B cell (primary cell): ENCODE data around the gene ORAI1. TPM values are rescaled to one million over a fixed set of nuclear protein-coding genes. Genes with fewer than 3 reads are reported as not detected.

Experiments
- ATAC-seq: fragments of 200-7000 bp; cut with Tn5 transposase; one replicate; pipeline ENCODE4 v1.10.0; 2021; ENCODE audit warnings: low read depth, mild to moderate bottlenecking, moderate number of reproducible peaks, moderate library complexity
- CTCF ChIA-PET: fragments of 350-600 bp; sonication (Branson Sonifier 250); formaldehyde crosslinking; loops from one replicate; lab custom pipeline; 2021; ENCODE audit warnings: antibody characterized with exemption, inconsistent platforms; lab: Charles Lee
- POLR2A ChIA-PET: fragments of 350-600 bp; sonication (Branson Sonifier 250); formaldehyde crosslinking; loops from one replicate; lab custom pipeline; 2021; ENCODE audit warnings: antibody characterized with exemption; lab: Charles Lee
- DNase-seq: peaks from one replicate; pipeline ENCODE4 v3.0.0; 2013
- H2AFZ ChIP-seq: 2 replicates; pipeline ENCODE4 v1.6.1; 2012; ENCODE audit warnings: mild to moderate bottlenecking, low read depth, low read length; ENCODE audit not compliant: insufficient read depth, poor library complexity, severe bottlenecking
- H3K27ac ChIP-seq, 2 donors: 1 replicate in 1 of 2; 2 replicates in 1 of 2; pipeline ENCODE4 v1.5.1; 2012 to 2013; ENCODE audit warnings: low read length in 2 of 2, mild to moderate bottlenecking in 2 of 2, moderate library complexity in 1 of 2
- H3K27me3 ChIP-seq, 4 experiments: fragments of 200-600 bp in 1 of 4; sonication (generic) in 1 of 4; replicated peaks in 1 of 4; 1 replicate in 2 of 4; 2 replicates in 2 of 4; pipeline versions ENCODE4 v1.6.1 to v1.7.0; 2013 to 2016; ENCODE audit warnings: low read length in 3 of 4, mild to moderate bottlenecking in 2 of 4, mixed read lengths in 1 of 4, moderate library complexity in 1 of 4; ENCODE audit not compliant: insufficient read depth in 4 of 4, control insufficient read depth in 3 of 4; ENCODE audit errors: control extremely low read depth in 1 of 4
- H3K36me3 ChIP-seq, 2 experiments: replicated peaks in 1 of 2; 1 replicate in 1 of 2; 2 replicates in 1 of 2; pipeline versions ENCODE4 v1.6.1 to v1.7.1; 2013; ENCODE audit warnings: low read length in 1 of 2; ENCODE audit not compliant: insufficient read depth in 2 of 2, control insufficient read depth in 1 of 2; ENCODE audit errors: control extremely low read depth in 1 of 2, extremely low read depth in 1 of 2
- H3K4me1 ChIP-seq, 2 donors: fragments of 200-600 bp in 1 of 2; sonication (generic) in 1 of 2; 1 replicate in 1 of 2; 2 replicates in 1 of 2; pipeline versions ENCODE4 v1.5.1 to v1.6.1; 2013 to 2017; ENCODE audit warnings: low read length in 2 of 2; ENCODE audit not compliant: control insufficient read depth in 2 of 2, insufficient read depth in 2 of 2
- H3K4me2 ChIP-seq: replicated peaks from 2 replicates; pipeline ENCODE3; 2012; ENCODE audit warnings: mild to moderate bottlenecking, low read depth, low read length; ENCODE audit not compliant: poor library complexity, severe bottlenecking
- H3K4me3 ChIP-seq, 5 experiments: fragments of 200-600 bp in 1 of 5; sonication (generic) in 1 of 5; 1 replicate in 3 of 5; 2 replicates in 2 of 5; pipeline versions ENCODE4 v1.5.1 to v1.7.0; 2011 to 2016; ENCODE audit warnings: low read length in 4 of 5, mild to moderate bottlenecking in 4 of 5, low read depth in 2 of 5, control low read depth in 1 of 5, moderate library complexity in 1 of 5; ENCODE audit not compliant: insufficient read depth in 1 of 5; ENCODE audit errors: control extremely low read depth in 1 of 5, extremely low read depth in 1 of 5
- H3K79me2 ChIP-seq: fragments of 200-600 bp; sonication (generic); one replicate; pipeline ENCODE4 v1.6.0; 2016; ENCODE audit warnings: low read length; ENCODE audit not compliant: control insufficient read depth, insufficient read depth
- H3K9ac ChIP-seq: fragments of 200-600 bp; sonication (generic); 2 replicates; pipeline ENCODE4 v1.6.1; 2017; ENCODE audit warnings: mild to moderate bottlenecking, low read length, moderate library complexity
- H3K9me3 ChIP-seq, 3 donors: one replicate each; pipeline versions ENCODE4 v1.6.1 to v1.7.1; 2013; ENCODE audit warnings: low read length in 2 of 3; ENCODE audit not compliant: control insufficient read depth in 2 of 3, insufficient read depth in 1 of 3; ENCODE audit errors: control extremely low read depth in 1 of 3
- H4K20me1 ChIP-seq: 2 replicates; pipeline ENCODE4 v1.6.0; 2012; ENCODE audit warnings: mild to moderate bottlenecking, low read length; ENCODE audit not compliant: insufficient read depth, control insufficient read depth, poor library complexity, severe bottlenecking
- H3K27ac Mint-ChIP-seq: one replicate; pipeline ENCODE4 v1.8.0; 2021; ENCODE audit warnings: mixed read lengths
- H3K27me3 Mint-ChIP-seq: one replicate; pipeline ENCODE4 v1.8.0; 2021; ENCODE audit warnings: mixed read lengths
- H3K4me1 Mint-ChIP-seq: one replicate; pipeline ENCODE4 v1.8.0; 2021; ENCODE audit warnings: mixed read lengths
- H3K4me3 Mint-ChIP-seq: one replicate; pipeline ENCODE4 v1.8.0; 2021; ENCODE audit warnings: mixed read lengths
- H3K9me3 Mint-ChIP-seq: one replicate; pipeline ENCODE4 v1.8.0; 2022; ENCODE audit warnings: mixed read lengths; ENCODE audit not compliant: insufficient read depth
- EZH2 ChIP-seq: IDR thresholded peaks from 2 replicates; pipeline ENCODE4 v1.6.1; 2012; ENCODE audit warnings: borderline replicate concordance, low read depth, mild to moderate bottlenecking, moderate library complexity, low read length; ENCODE audit not compliant: insufficient read depth, poor library complexity, severe bottlenecking
- WGBS: methylation state at CpG from one replicate; pipeline ENCODE4 v1.1.5; 2013; ENCODE audit warnings: missing lambda C conversion rate; ENCODE audit not compliant: insufficient coverage; 5-methylcytosine and 5-hydroxymethylcytosine counted together
- intact Hi-C: fragments of 100-400 bp; cut with micrococcal nuclease; formaldehyde crosslinking; loops from one replicate; pipeline ENCODE4 v1.10.0; 2022
- polyA plus RNA-seq: library from polyadenylated mRNA; depleted of rRNA; stranded (reverse); fragments of >200 nt; gene quantifications from 2 replicates; pipeline ENCODE4 v1.2.3, GENCODE V29; 2012
- total RNA-seq, 2 donors: library from RNA; stranded (reverse); fragments of 120-200 nt in 1 of 2; gene quantifications; 1 replicate in 1 of 2; 2 replicates in 1 of 2; pipeline versions ENCODE4 v1.2.3 to v1.2.4, GENCODE V29; 2013 to 2022
- TF ChIP-seq, protein P1 (sequence below): fragments of 200-600 bp; IDR thresholded peaks from one replicate; pipeline ENCODE4 v1.8.0; 2022; ENCODE audit warnings: antibody characterized with exemption, mild to moderate bottlenecking

The ORAI1 gene
- total and polyA plus RNA-seq, 2 donors (not counting 1 experiment from before 2014, with no cell fraction given) = 43.2 to 66.0 TPM

GRCh38 chr12:121613462-121613861 is 12.9 kb upstream of the ORAI1 start:
- Histone ChIP-seq H3K27ac (no peak overlapping the region), H3K36me3 (no peaks in the 10 kb centered on the region), H4K20me1 (no peaks in the 10 kb centered on the region), H3K79me2 (no peaks in the 10 kb centered on the region), H2AFZ (no peak overlapping the region), H3K9ac (no peak overlapping the region), H3K4me3 (no peak overlapping the region), H3K4me1 (peaks cover 2 to 11% of the 10 kb centered on the region in 2 donors), H3K27me3 (no peaks in the 10 kb centered on the region), H3K4me2 (no peak overlapping the region), H3K9me3 (peaks cover 0 to 9% (median 0%) of the 10 kb centered on the region in 3 donors)
- ChIA-PET POLR2A (interaction anchor here (0.6 to 1.5 kb wide), 3 partner anchors 25 to 81 kb away, joined by 3 to 7 read pairs (median 3); no protein-coding TSS in a partner anchor), CTCF (interaction anchor here (1.0 to 1.3 kb wide), 3 partner anchors 13 to 113 kb away, joined by 3 to 6 read pairs (median 3); no protein-coding TSS in a partner anchor)
- intact Hi-C loops = no loop called here
- DNase-seq (no peak), ATAC-seq (no peak)
- Mint-ChIP-seq H3K4me1 (peaks cover 10% of the 10 kb centered on the region), H3K27ac (no peak overlapping the region), H3K4me3 (no peak overlapping the region), H3K27me3 (no peaks in the 10 kb centered on the region), H3K9me3 (no peaks in the 10 kb centered on the region)
- WGBS = 71% methylated on average over 6 of the region's 7 CpGs
- TF ChIP-seq, protein P1, sequence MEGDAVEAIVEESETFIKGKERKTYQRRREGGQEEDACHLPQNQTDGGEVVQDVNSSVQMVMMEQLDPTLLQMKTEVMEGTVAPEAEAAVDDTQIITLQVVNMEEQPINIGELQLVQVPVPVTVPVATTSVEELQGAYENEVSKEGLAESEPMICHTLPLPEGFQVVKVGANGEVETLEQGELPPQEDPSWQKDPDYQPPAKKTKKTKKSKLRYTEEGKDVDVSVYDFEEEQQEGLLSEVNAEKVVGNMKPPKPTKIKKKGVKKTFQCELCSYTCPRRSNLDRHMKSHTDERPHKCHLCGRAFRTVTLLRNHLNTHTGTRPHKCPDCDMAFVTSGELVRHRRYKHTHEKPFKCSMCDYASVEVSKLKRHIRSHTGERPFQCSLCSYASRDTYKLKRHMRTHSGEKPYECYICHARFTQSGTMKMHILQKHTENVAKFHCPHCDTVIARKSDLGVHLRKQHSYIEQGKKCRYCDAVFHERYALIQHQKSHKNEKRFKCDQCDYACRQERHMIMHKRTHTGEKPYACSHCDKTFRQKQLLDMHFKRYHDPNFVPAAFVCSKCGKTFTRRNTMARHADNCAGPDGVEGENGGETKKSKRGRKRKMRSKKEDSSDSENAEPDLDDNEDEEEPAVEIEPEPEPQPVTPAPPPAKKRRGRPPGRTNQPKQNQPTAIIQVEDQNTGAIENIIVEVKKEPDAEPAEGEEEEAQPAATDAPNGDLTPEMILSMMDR = no peak
- TF ChIP-seq EZH2 = no peak

- peaks cover 15 to 26% of the 10 kb centered on the region in 2 donors for H3K4me1 ChIP-seq
- Mint-ChIP-seq H3K4me1 (peaks cover 24% of the 10 kb centered on the region), H3K27ac (peak overlapping the region; percentile 17), H3K4me3 (no peak overlapping the region), H3K9me3 (no peaks in the 10 kb centered on the region), H3K27me3 (no peaks in the 10 kb centered on the region)
- H3K9ac ChIP-seq = no peak overlapping the region
- peaks cover 0 to 9% (median 0%) of the 10 kb centered on the region in 3 donors for H3K9me3 ChIP-seq
- CTCF ChIA-PET = interaction anchor here (1.2 to 1.3 kb wide), 2 partner anchors 62 to 76 kb away, joined by 3 read pairs; no protein-coding TSS in a partner anchor
- POLR2A ChIA-PET = interaction anchor here (0.7 kb wide), 1 partner anchor 162 kb away, joined by 8 read pairs; no protein-coding TSS in a partner anchor
- intact Hi-C loops = no loop called here
- H4K20me1 ChIP-seq = no peaks in the 10 kb centered on the region
- no peak overlapping the region for H3K27ac ChIP-seq
- ATAC-seq (peak; percentile 24), DNase-seq (no peak)
- H3K36me3 ChIP-seq = no peaks in the 10 kb centered on the region
- TF ChIP-seq, protein P1 = no peak
- no peak for TF ChIP-seq EZH2
- no peak overlapping the region for H2AFZ ChIP-seq
- H3K27me3 ChIP-seq = no peaks in the 10 kb centered on the region
- no peaks in the 10 kb centered on the region for H3K79me2 ChIP-seq
- 85% methylated on average over 2 of the region's 9 CpGs for WGBS
- H3K4me2 ChIP-seq = no peak overlapping the region
- H3K4me3 ChIP-seq = no peak overlapping the region
Measured at GRCh38 chr12:121614872-121615467, 11.4 kb upstream of the ORAI1 start.
